Measurements from ENCODE around the gene LDLRAD4.

The LDLRAD4 gene

GRCh38 chr18:13218368-13218991 lies at the start of gene LDLRAD4:
Gene LDLRAD4, plus strand, starts transcription at chr18:13218760.
- H3K27me3 ChIP-seq (ENCODE audit: low read depth): peaks cover 60% of the 10 kb centered on the region
- no peaks in the 10 kb centered on the region for H3K36me3 ChIP-seq (replicated peaks)
- no peaks in the 10 kb centered on the region for H3K9me3 ChIP-seq
- DNase-seq (ENCODE audit: low spot score in 2 of 2): no peak
- in situ Hi-C loops (cut with MboI; ENCODE audit: low sequenced_read_pairs): loop anchor here (25.0 kb wide), 1 partner anchor 419 kb away; no protein-coding TSS in a partner anchor
- H3K4me3 ChIP-seq: peak within 1 kb of the TSS; percentile 22
- H3K4me1 ChIP-seq: no peaks in the 10 kb centered on the region

- Histone ChIP-seq H3K9me3 (no peaks in the 10 kb centered on the region), H3K4me1 (no peaks in the 10 kb centered on the region), H3K4me3 (no peak overlapping the region), H3K27me3 (ENCODE audit: low read depth) (no peaks in the 10 kb centered on the region), H3K36me3 (replicated peaks) (no peaks in the 10 kb centered on the region)
- in situ Hi-C loops (cut with MboI; ENCODE audit: low sequenced_read_pairs): loop anchor here (25.0 kb wide), 1 partner anchor 436 kb away; no protein-coding TSS in a partner anchor
- no peak for DNase-seq (ENCODE audit: low spot score in 2 of 2)
Observed at GRCh38 chr18:13173578-13174145, 44.9 kb upstream of the LDLRAD4 start.

GRCh38 chr18:13175266-13175665 lies 43.3 kb upstream of the LDLRAD4 start:
- no peaks in the 10 kb centered on the region for H3K9me3 ChIP-seq
- no peaks in the 10 kb centered on the region for H3K27me3 ChIP-seq (ENCODE audit: low read depth)
- H3K4me1 ChIP-seq: no peaks in the 10 kb centered on the region
- no peaks in the 10 kb centered on the region for H3K36me3 ChIP-seq (replicated peaks)
- no peak for DNase-seq (ENCODE audit: low spot score in 2 of 2)
- in situ Hi-C loops (cut with MboI; ENCODE audit: low sequenced_read_pairs): no loop called here
- H3K4me3 ChIP-seq: no peak overlapping the region

- Histone ChIP-seq H3K9me3 (no peaks in the 10 kb centered on the region), H3K27me3 (ENCODE audit: low read depth) (no peaks in the 10 kb centered on the region), H3K4me3 (no peak overlapping the region), H3K4me1 (no peaks in the 10 kb centered on the region), H3K36me3 (replicated peaks) (no peaks in the 10 kb centered on the region)
- in situ Hi-C loops (cut with MboI; ENCODE audit: low sequenced_read_pairs): no loop called here
- DNase-seq (ENCODE audit: low spot score in 2 of 2): no peak
Observed at GRCh38 chr18:13175754-13176210, 42.8 kb upstream of the LDLRAD4 start.

GRCh38 chr18:13176847-13177246 lies 41.7 kb upstream of the LDLRAD4 start:
- Histone ChIP-seq H3K4me1 (no peaks in the 10 kb centered on the region), H3K27me3 (ENCODE audit: low read depth) (no peaks in the 10 kb centered on the region), H3K9me3 (no peaks in the 10 kb centered on the region), H3K4me3 (no peak overlapping the region), H3K36me3 (replicated peaks) (no peaks in the 10 kb centered on the region)
- no peak for DNase-seq (ENCODE audit: low spot score in 2 of 2)
- in situ Hi-C loops (cut with MboI; ENCODE audit: low sequenced_read_pairs): no loop called here

GRCh38 chr18:13178197-13178596 lies 40.4 kb upstream of the LDLRAD4 start:
- Histone ChIP-seq H3K4me1 (no peaks in the 10 kb centered on the region), H3K27me3 (ENCODE audit: low read depth) (no peaks in the 10 kb centered on the region), H3K9me3 (no peaks in the 10 kb centered on the region), H3K4me3 (no peak overlapping the region), H3K36me3 (replicated peaks) (no peaks in the 10 kb centered on the region)
- DNase-seq (ENCODE audit: low spot score in 2 of 2): no peak
- in situ Hi-C loops (cut with MboI; ENCODE audit: low sequenced_read_pairs): no loop called here

GRCh38 chr18:13178976-13179375 lies 39.6 kb upstream of the LDLRAD4 start:
- no peak overlapping the region for H3K4me3 ChIP-seq
- no peak for DNase-seq (ENCODE audit: low spot score in 2 of 2)
- H3K9me3 ChIP-seq: no peaks in the 10 kb centered on the region
- in situ Hi-C loops (cut with MboI; ENCODE audit: low sequenced_read_pairs): no loop called here
- no peaks in the 10 kb centered on the region for H3K36me3 ChIP-seq (replicated peaks)
- no peaks in the 10 kb centered on the region for H3K4me1 ChIP-seq
- H3K27me3 ChIP-seq (ENCODE audit: low read depth): no peaks in the 10 kb centered on the region

GRCh38 chr18:13179566-13180113 lies 38.9 kb upstream of the LDLRAD4 start:
- no peaks in the 10 kb centered on the region for H3K4me1 ChIP-seq
- in situ Hi-C loops (cut with MboI; ENCODE audit: low sequenced_read_pairs): no loop called here
- no peaks in the 10 kb centered on the region for H3K27me3 ChIP-seq (ENCODE audit: low read depth)
- no peaks in the 10 kb centered on the region for H3K9me3 ChIP-seq
- H3K36me3 ChIP-seq (replicated peaks): no peaks in the 10 kb centered on the region
- no peak for DNase-seq (ENCODE audit: low spot score in 2 of 2)
- no peak overlapping the region for H3K4me3 ChIP-seq

- DNase-seq (ENCODE audit: low spot score in 2 of 2): no peak
- H3K4me1 ChIP-seq: no peaks in the 10 kb centered on the region
- no peaks in the 10 kb centered on the region for H3K9me3 ChIP-seq
- H3K36me3 ChIP-seq (replicated peaks): no peaks in the 10 kb centered on the region
- no peak overlapping the region for H3K4me3 ChIP-seq
- in situ Hi-C loops (cut with MboI; ENCODE audit: low sequenced_read_pairs): no loop called here
- H3K27me3 ChIP-seq (ENCODE audit: low read depth): no peaks in the 10 kb centered on the region
Observed at GRCh38 chr18:13180614-13181375, 37.8 kb upstream of the LDLRAD4 start.

- in situ Hi-C loops (cut with MboI; ENCODE audit: low sequenced_read_pairs): no loop called here
- Histone ChIP-seq H3K27me3 (ENCODE audit: low read depth) (no peaks in the 10 kb centered on the region), H3K4me3 (no peak overlapping the region), H3K4me1 (no peaks in the 10 kb centered on the region), H3K36me3 (replicated peaks) (no peaks in the 10 kb centered on the region), H3K9me3 (no peaks in the 10 kb centered on the region)
- no peak for DNase-seq (ENCODE audit: low spot score in 2 of 2)
Observed at GRCh38 chr18:13181765-13182164, 36.8 kb upstream of the LDLRAD4 start.

- Histone ChIP-seq H3K4me3 (no peak overlapping the region), H3K9me3 (no peaks in the 10 kb centered on the region), H3K27me3 (ENCODE audit: low read depth) (no peaks in the 10 kb centered on the region), H3K36me3 (replicated peaks) (no peaks in the 10 kb centered on the region), H3K4me1 (no peaks in the 10 kb centered on the region)
- no peak for DNase-seq (ENCODE audit: low spot score in 2 of 2)
- in situ Hi-C loops (cut with MboI; ENCODE audit: low sequenced_read_pairs): no loop called here
Observed at GRCh38 chr18:13183359-13183758, 35.2 kb upstream of the LDLRAD4 start.

GRCh38 chr18:13183790-13184189 lies 34.8 kb upstream of the LDLRAD4 start:
- H3K4me1 ChIP-seq: no peaks in the 10 kb centered on the region
- H3K4me3 ChIP-seq: no peak overlapping the region
- H3K36me3 ChIP-seq (replicated peaks): no peaks in the 10 kb centered on the region
- no peak for DNase-seq (ENCODE audit: low spot score in 2 of 2)
- no peaks in the 10 kb centered on the region for H3K9me3 ChIP-seq
- in situ Hi-C loops (cut with MboI; ENCODE audit: low sequenced_read_pairs): no loop called here
- H3K27me3 ChIP-seq (ENCODE audit: low read depth): no peaks in the 10 kb centered on the region

GRCh38 chr18:13184396-13184795 lies 34.2 kb upstream of the LDLRAD4 start:
- in situ Hi-C loops (cut with MboI; ENCODE audit: low sequenced_read_pairs): no loop called here
- DNase-seq (ENCODE audit: low spot score in 2 of 2): no peak
- Histone ChIP-seq H3K36me3 (replicated peaks) (no peaks in the 10 kb centered on the region), H3K4me3 (no peak overlapping the region), H3K9me3 (no peaks in the 10 kb centered on the region), H3K27me3 (ENCODE audit: low read depth) (no peaks in the 10 kb centered on the region), H3K4me1 (no peaks in the 10 kb centered on the region)

GRCh38 chr18:13185675-13186198 lies 32.8 kb upstream of the LDLRAD4 start:
- Histone ChIP-seq H3K4me3 (no peak overlapping the region), H3K36me3 (replicated peaks) (no peaks in the 10 kb centered on the region), H3K27me3 (ENCODE audit: low read depth) (no peaks in the 10 kb centered on the region), H3K4me1 (no peaks in the 10 kb centered on the region), H3K9me3 (no peaks in the 10 kb centered on the region)
- no peak for DNase-seq (ENCODE audit: low spot score in 2 of 2)
- in situ Hi-C loops (cut with MboI; ENCODE audit: low sequenced_read_pairs): no loop called here

All from HAP-1 (cell line).